ENCODE data around the gene MRPL4.

The MRPL4 gene

DNA sequence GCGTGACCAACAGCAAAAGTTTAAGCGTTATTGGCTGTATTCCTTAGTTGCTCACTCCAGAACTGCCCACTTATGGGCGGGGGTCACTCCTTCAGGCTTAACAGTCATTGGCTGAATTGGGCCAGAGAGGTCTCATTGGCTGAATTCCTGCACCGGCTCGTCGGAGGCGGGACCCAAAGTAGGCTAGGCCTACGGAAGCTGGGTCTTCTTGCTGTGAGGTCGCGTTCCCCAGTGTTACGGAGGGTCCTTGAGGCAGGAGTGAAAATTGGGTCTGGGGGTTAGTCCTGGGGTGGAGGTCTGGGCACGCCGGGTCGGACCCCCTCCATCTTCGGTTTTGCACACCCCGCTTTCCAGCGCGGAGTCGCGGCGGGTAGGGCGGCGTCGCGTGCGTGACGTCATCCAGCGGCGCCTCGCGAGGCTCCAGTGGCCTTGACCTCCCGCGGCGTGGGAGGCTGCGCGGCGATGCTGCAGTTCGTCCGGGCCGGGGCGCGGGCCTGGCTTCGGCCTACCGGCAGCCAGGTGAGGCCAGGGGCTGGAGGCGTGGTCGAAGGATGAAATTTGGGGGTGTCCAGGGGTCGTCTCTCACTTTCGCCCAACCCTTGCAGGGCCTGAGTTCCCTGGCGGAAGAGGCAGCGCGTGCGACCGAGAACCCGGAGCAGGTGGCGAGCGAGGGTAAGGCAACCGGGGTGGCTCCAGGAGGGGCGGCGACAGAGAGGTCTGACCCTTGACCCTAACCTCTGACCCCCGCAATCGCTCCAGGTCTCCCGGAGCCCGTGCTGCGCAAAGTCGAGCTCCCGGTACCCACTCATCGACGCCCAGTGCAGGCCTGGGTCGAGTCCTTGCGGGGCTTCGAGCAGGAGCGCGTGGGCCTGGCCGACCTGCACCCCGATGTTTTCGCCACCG is at the start of gene MRPL4:
Gene MRPL4 (plus strand): TSS at position 423 of the 903 bp plus-strand sequence. CDS start 40 bp downstream, at position 463.
- DNase-seq: peak; percentile 91

DNA sequence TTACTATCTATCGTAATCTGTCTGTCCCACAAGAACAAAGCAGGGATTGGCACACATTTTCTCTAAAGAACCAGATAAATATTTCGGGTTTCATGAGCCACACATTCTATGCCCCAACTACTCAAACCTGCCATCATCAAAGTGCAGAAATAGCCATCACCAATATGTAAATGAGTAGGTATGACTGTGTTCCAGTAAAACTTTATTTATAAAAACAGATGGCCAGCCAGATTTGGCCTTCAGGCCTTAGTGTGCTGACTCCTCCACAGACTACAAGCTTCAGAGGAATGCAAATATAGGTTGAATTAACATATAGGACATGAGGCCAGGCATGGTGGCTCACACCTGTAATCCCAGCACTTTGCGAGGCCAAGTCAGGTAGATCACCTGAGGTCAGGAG is 48.3 kb upstream of the MRPL4 start:
- DNase-seq: no peak

DNA sequence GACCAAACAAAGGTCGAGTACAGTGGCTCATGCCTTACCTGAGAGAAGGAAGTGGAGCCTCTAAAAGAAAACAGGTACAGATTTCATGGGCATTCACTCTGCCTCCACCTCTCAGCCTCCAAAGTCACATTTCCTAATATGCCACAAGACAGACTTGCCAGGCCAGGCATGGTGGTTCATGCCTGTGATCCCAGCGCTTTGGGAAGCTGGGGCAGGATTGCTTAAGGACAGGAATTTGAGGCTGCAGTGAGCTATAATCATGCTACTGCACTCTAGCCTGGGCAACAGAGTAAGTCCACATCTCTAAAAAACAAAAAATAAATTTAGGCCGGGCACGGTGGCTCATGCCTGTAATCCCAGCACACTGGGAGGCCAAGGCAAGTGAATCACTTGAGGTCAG is 46.4 kb upstream of the MRPL4 start:
- DNase-seq: no peak

DNA sequence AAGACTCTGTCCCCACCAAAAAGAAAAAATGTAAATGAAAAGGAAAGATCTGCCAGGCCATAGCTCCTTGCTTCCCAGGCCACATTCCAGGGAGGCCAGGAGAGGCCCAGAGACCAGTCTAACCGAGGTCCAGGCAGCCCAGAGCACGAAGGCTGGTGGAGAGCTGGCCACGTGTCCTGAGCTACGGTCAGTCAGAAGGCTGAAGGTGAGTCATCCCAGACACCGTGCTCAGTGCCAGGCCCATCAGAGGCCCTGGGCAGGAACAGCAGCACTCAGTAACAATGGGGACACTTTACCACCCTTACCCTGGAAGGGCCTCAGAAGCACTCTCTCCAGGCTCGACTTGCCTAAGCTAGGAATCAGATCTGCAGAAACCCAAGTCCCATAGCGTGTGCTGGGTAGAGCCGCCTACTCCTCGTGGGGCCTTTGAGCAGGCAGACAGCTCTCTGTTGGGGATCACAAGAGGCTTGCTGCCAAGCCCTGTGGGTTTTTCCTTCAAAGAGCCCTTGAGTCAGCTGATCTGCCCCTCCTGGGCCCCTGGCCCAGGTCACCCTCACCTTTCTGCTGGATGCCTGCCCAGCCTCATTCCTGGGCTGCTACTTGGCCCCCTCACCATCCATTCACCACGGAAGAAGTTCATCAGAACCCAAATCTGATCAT is 45.7 kb upstream of the MRPL4 start:
- DNase-seq: no peak

GRCh38 chr19:10207026-10207425 is 45.0 kb upstream of the MRPL4 start:
- DNase-seq: no peak

DNA sequence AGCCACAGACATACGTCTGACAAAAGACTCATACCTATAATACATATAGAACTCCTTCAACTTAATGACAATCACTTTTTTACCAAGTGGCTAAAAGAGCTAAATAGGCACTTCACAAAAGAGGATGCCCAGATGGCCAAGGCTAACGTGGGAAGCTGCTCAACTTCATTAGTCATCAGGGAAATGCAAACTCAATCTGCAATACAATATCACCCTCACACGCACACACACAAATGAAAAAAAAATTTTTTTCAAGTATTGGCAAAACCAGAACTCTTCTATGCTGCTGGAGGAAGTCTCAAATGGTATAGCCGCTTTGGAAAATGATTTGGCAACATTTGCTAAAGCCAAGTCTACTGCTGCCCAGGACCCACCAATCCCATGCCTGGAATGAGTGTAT is 42.7 kb upstream of the MRPL4 start:
- DNase-seq: no peak

- DNase-seq: no peak
Measured at GRCh38 chr19:10211061-10211460, 41.0 kb upstream of the MRPL4 start.

DNA sequence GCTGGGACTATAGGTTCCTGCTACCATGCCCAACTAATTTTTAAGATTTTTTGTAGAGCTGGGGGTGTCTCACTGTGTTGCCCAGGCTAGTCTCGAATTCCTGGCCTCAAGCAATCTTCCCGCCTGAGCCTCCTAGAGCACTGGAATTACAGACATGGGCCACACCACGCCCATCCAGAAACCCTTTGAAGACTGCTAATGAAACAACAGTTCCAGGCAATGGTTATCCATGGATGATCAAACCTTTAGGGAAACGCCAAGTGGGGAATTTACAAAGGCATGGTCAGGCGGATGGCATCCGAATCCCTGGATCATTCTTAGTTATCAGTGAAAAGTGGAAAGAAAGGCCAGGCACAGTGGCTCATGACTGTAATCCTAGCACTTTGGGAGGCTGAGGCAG is 40.3 kb upstream of the MRPL4 start:
- no peak for DNase-seq

DNA sequence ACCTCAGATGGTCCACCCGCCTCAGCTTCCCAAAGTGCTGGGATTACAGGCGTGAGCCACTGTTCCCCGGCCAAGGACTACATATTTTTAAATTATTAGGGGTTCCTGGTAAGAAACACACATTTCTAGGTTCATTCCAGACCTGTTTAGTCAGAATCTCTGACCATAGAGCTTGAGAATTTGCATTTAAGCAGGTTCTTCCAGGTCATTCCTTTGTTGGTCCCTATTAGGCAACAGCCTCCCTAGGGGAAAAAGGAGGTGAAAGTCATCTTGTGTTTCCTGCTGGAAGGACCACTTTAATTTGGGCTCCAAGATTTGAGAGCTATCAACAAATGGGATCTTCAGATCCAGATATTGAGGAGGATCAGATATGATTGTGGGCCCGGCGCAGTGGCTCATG is 37.2 kb upstream of the MRPL4 start:
- no peak for DNase-seq

GRCh38 chr19:10217085-10217484 is 34.9 kb upstream of the MRPL4 start:
- DNase-seq: no peak

DNA sequence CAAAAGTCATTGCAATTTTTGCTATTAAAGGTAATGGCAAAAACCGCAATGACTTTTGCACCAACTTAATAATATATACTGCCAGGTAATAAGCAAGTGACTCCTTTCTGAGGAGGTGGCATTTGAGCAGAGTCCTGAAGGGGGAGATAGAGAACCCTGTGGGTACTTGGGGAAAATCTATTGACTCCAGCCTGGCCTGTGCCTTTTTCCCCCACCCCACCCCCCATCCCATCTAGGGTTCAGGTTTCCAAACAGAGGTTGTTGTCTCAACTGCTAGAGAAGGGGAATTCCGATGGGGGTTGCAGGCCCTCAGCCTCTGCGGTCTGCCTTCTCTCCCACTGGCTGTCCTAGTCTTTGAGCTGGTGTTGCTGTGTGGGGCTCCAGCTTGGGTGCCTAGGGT is 32.3 kb upstream of the MRPL4 start:
- no peak for DNase-seq

GRCh38 chr19:10220695-10221094 is 31.3 kb upstream of the MRPL4 start:
- DNase-seq: no peak

DNA sequence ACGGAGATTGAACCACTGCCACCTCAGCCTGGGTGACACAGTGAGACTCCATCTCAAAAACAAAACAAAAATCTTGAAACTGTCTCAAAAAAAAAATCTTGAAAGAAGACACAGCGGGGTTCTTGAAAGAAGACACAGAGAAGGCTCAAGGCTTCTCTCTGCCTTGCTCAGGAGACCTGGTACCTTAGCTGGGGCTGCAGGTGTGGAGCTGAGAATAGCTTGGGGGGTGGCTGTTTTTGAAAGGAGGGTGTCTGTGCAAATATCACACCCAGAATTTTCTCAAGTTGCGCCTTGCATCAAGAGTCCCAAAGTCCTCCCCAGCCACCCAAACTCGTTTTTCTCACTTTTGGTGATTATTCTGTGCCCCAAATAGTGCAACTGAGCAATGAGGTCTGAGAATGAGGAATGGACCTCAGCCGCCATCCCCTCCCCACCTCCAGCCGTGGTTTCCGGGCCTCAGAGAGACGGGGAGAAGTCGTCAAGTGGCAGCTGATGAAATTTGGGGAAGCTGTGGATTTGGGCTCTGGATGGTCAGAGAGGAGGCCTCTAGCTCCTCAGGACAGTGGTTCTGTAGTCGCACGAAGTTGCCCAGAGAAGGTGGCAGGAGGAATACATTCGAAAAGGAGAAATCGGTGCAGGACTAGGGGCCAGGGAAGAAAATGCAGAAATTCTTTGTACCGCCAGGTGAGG is 29.7 kb upstream of the MRPL4 start:
- DNase-seq: no peak

GRCh38 chr19:10223488-10224213 is 28.4 kb upstream of the MRPL4 start:
- DNase-seq: no peak

GRCh38 chr19:10224337-10224736 is 27.7 kb upstream of the MRPL4 start:
- no peak for DNase-seq

- no peak for DNase-seq
Measured at GRCh38 chr19:10226021-10226375, 26.0 kb upstream of the MRPL4 start.

DNA sequence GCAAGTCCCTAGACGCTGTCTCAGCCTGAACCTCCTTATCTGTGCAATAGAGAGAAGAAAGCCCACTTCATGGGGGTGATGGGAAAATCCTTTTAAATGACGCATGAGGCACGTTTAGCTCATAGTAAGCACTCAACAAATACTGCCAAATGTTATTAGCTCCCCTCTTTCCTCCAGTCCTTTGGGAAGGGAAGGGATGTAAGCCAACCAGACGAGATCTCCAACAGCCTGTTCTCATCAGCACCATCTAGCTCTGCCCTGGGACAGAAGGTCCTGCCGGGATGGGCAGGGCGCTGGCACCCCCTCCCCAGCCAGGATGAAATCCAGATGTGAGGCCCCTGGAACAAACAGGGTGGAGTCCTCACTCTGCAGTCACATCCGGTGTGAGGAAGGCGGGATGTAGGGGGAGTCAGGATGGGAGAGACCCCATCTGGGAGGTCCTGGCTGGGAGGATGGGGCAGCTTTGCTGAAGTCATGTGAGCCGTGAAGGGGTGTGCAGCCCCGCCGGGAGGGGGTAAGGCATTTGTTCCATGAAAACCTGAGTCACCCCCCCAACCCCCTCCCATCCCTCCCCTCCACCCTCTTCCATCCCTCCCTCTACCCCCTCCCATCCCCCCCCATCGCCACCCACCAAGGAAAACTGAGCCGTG is 25.5 kb upstream of the MRPL4 start:
- DNase-seq: no peak

GRCh38 chr19:10227026-10227971 is 24.7 kb upstream of the MRPL4 start:
- no peak for DNase-seq

DNA sequence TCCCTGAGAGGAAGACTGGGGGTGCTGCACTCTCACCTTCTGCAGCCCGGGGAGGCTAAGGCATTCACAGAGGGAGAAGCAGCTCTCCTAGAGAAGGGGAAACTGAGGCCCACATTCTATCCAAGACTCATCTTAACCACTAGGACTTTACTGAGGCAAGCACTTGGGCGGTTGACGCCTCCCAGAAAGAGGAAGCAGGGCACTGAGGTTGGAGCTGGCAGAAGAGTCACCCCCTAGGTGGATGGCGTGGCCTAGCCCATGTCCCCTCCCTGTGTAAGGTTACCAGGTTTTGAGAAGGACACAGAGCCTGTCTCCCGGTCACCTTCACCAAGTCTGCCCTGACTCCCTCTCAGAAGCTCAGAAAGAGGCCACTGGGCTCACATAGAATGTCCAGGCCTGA is 23.6 kb upstream of the MRPL4 start:
- DNase-seq: no peak

GRCh38 chr19:10228920-10229319 is 23.1 kb upstream of the MRPL4 start:
- DNase-seq: no peak

DNA sequence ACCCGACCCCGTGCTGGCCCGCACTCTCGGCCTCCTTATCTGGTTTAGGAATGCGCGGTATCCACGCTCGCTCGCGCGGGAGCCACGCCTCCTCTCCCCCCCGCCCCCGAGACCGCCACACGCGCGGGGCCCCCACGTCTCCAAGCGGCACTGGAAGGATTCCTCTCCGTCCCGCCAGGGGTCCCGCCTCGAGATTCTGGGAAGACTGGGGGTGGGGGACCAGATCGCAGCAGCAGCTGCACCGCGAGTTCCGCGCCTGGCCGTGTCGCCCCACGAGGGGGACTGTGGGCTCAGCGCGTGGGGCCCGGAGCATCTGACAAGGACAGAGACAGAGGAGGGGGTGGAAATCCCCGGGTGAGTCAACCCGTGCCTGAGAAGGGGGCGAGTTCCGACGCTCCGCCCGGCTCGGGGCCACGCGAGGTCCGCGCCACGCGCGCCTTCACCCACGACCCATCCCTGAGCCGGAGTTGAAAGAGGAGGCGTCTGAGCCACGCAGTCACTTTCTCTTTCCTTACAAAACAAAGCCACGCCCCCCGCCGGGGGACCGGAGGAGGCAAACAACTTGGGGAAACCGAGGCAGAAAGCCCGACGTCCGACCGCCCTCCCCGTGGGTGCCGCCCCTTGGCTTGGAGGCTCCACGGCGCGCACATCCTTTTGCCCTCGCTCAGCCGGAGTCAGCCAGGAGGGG is 21.7 kb upstream of the MRPL4 start:
- DNase-seq: peak; percentile 65

All from stimulated activated CD4-positive, alpha-beta T cell treated with anti-CD3 and anti-CD28 coated beads, Interleukin-12 subunit alpha, Interleukin-12 subunit beta, amount 100 ng/mL, for 4 hours (primary cell).